ENCODE measurements around the gene CLBA1.
"Not testable (repeated sequence)": the region's sequence is repeated elsewhere in the genome, so short reads cannot be mapped to it uniquely, and the experiment has no call there.

The CLBA1 gene

GRCh38 chr14:104985675-104986486 is at the start of gene CLBA1:
Gene CLBA1 (plus strand): TSS chr14:104985788. CDS start chr14:104986432, 644 bp downstream.
- peak; percentile 86 for DNase-seq (ENCODE audit: low spot score)

- DNase-seq (ENCODE audit: low spot score), result no peak
Measured at GRCh38 chr14:104935955-104936354, 49.6 kb upstream of the CLBA1 start.

GRCh38 chr14:104936361-104937155 is 49.0 kb upstream of the CLBA1 start:
- no peak for DNase-seq (ENCODE audit: low spot score)

GRCh38 chr14:104937161-104937560 is 48.4 kb upstream of the CLBA1 start:
- no peak for DNase-seq (ENCODE audit: low spot score)

GRCh38 chr14:104937694-104938365 is 47.8 kb upstream of the CLBA1 start:
- no peak for DNase-seq (ENCODE audit: low spot score)

GRCh38 chr14:104938436-104938835 is 47.2 kb upstream of the CLBA1 start:
- DNase-seq (ENCODE audit: low spot score), result no peak

- DNase-seq (ENCODE audit: low spot score), result no peak
Measured at GRCh38 chr14:104938960-104939359, 46.6 kb upstream of the CLBA1 start.

GRCh38 chr14:104939666-104940410 is 45.8 kb upstream of the CLBA1 start:
- DNase-seq (ENCODE audit: low spot score), result no peak

GRCh38 chr14:104940526-104941150 is 45.0 kb upstream of the CLBA1 start:
- DNase-seq (ENCODE audit: low spot score), result peak; percentile 39

GRCh38 chr14:104941508-104942365 is 43.9 kb upstream of the CLBA1 start:
- DNase-seq (ENCODE audit: low spot score), result no peak

- DNase-seq (ENCODE audit: low spot score), result no peak
Measured at GRCh38 chr14:104942586-104942985, 43.0 kb upstream of the CLBA1 start.

GRCh38 chr14:104943216-104944015 is 42.2 kb upstream of the CLBA1 start:
- not testable (repeated sequence) for DNase-seq (ENCODE audit: low spot score)

GRCh38 chr14:104944016-104944308 is 41.6 kb upstream of the CLBA1 start:
- DNase-seq (ENCODE audit: low spot score), result not testable (repeated sequence)

- DNase-seq (ENCODE audit: low spot score), result not testable (repeated sequence)
Measured at GRCh38 chr14:104944436-104945205, 41.0 kb upstream of the CLBA1 start.

- not testable (repeated sequence) for DNase-seq (ENCODE audit: low spot score)
Measured at GRCh38 chr14:104945266-104945665, 40.3 kb upstream of the CLBA1 start.

GRCh38 chr14:104945986-104946965 is 39.3 kb upstream of the CLBA1 start:
- not testable (repeated sequence) for DNase-seq (ENCODE audit: low spot score)

GRCh38 chr14:104947201-104947600 is 38.4 kb upstream of the CLBA1 start:
- not testable (repeated sequence) for DNase-seq (ENCODE audit: low spot score)
